Cerebellar nuclear complex (tissue), 1 donor: ENCODE results near the gene KRTAP5-3.
A peak's percentile ranks its signal among the peaks of the same experiment; 100 is the strongest.
"Not testable (repeated sequence)": the region's sequence is repeated elsewhere in the genome, so short reads cannot be mapped to it uniquely, and the experiment has no call there.

ENCODE experiments used
- DNase-seq, 2 experiments: peaks; one replicate each; lab custom pipeline; 2025; lab: John Stamatoyannopoulos, UW

Gene KRTAP5-3

GRCh38 chr11:1608363-1608762 lies at the start of gene KRTAP5-3:
TSS of gene KRTAP5-3 (minus strand) at chr11:1608463. CDS start at chr11:1608385, 78 bp downstream.
- DNase-seq: no peak

GRCh38 chr11:1656670-1657069 lies 48.4 kb upstream of the KRTAP5-3 start:
- DNase-seq: no peak

GRCh38 chr11:1656061-1656441 lies 47.8 kb upstream of the KRTAP5-3 start:
- DNase-seq: no peak

- DNase-seq: no peak
Measured at GRCh38 chr11:1655168-1656060, 47.2 kb upstream of the KRTAP5-3 start.

- DNase-seq: no peak
Measured at GRCh38 chr11:1654388-1655167, 46.3 kb upstream of the KRTAP5-3 start.

GRCh38 chr11:1653541-1654387 lies 45.5 kb upstream of the KRTAP5-3 start:
- DNase-seq: no peak

- peak in 1 of 2 experiments; percentile 22 for DNase-seq
Measured at GRCh38 chr11:1652771-1653540, 44.7 kb upstream of the KRTAP5-3 start.

GRCh38 chr11:1652442-1652770 lies 44.1 kb upstream of the KRTAP5-3 start:
- no peak for DNase-seq

- DNase-seq: no peak
Measured at GRCh38 chr11:1652026-1652425, 43.8 kb upstream of the KRTAP5-3 start.

GRCh38 chr11:1651411-1651980 lies 43.2 kb upstream of the KRTAP5-3 start:
- DNase-seq: no peak

- no peak for DNase-seq
Measured at GRCh38 chr11:1650918-1651262, 42.6 kb upstream of the KRTAP5-3 start.

- no peak for DNase-seq
Measured at GRCh38 chr11:1650034-1650917, 42.0 kb upstream of the KRTAP5-3 start.

- DNase-seq: no peak
Measured at GRCh38 chr11:1648653-1649420, 40.6 kb upstream of the KRTAP5-3 start.

- DNase-seq: no peak
Measured at GRCh38 chr11:1647901-1648652, 39.8 kb upstream of the KRTAP5-3 start.

- DNase-seq: not testable (repeated sequence)
Measured at GRCh38 chr11:1646540-1646939, 38.3 kb upstream of the KRTAP5-3 start.

- DNase-seq: no peak
Measured at GRCh38 chr11:1645357-1645821, 37.1 kb upstream of the KRTAP5-3 start.

- DNase-seq: no peak
Measured at GRCh38 chr11:1644601-1645356, 36.5 kb upstream of the KRTAP5-3 start.
